ENCODE measurements around the gene C10orf95.
A peak's percentile ranks its signal among the peaks of the same experiment; 100 is the strongest.

C10orf95 gene

DNA sequence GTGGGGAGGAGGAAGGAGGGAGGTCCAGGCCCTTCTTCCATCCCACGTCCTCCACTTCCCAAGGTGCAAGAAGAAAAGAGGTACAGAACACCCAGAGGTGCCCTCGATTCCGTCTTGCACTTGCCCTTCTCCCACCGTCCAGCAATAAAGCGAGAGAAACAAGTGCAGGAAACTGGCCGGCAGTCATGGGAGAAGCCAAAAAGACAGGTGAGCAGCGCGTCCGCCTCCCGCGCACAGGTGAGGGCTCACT lies 1.3 kb downstream of the C10orf95 start:
- peak overlapping the region; percentile 78 for H3K4me2 ChIP-seq (ENCODE audit: low read depth, low read length, poor library complexity, severe bottlenecking)
- H3F3A ChIP-seq (ENCODE audit: low read depth): no peaks in the 10 kb centered on the region
- no peaks in the 10 kb centered on the region for H3K27me3 ChIP-seq (ENCODE audit: insufficient read depth, low read length, poor library complexity, severe bottlenecking)
- H3K9me3 ChIP-seq (ENCODE audit: insufficient read depth, low read depth, low read length): no peaks in the 10 kb centered on the region
- H4K20me1 ChIP-seq (ENCODE audit: insufficient read depth, low read length, poor library complexity, severe bottlenecking): peaks cover 12% of the 10 kb centered on the region
- no peaks in the 10 kb centered on the region; the same call in 1 of the 2 replicates for H3K36me3 ChIP-seq (ENCODE audit: insufficient read depth, low read length)
- no peak for TF ChIP-seq EZH2phosphoT487 (IDR thresholded peaks at IDR 0.05; ENCODE audit: borderline replicate concordance)
- TF ChIP-seq, protein P1, sequence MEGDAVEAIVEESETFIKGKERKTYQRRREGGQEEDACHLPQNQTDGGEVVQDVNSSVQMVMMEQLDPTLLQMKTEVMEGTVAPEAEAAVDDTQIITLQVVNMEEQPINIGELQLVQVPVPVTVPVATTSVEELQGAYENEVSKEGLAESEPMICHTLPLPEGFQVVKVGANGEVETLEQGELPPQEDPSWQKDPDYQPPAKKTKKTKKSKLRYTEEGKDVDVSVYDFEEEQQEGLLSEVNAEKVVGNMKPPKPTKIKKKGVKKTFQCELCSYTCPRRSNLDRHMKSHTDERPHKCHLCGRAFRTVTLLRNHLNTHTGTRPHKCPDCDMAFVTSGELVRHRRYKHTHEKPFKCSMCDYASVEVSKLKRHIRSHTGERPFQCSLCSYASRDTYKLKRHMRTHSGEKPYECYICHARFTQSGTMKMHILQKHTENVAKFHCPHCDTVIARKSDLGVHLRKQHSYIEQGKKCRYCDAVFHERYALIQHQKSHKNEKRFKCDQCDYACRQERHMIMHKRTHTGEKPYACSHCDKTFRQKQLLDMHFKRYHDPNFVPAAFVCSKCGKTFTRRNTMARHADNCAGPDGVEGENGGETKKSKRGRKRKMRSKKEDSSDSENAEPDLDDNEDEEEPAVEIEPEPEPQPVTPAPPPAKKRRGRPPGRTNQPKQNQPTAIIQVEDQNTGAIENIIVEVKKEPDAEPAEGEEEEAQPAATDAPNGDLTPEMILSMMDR (conservative IDR thresholded peaks at IDR 0.05; ENCODE audit: low read length): no peak
- peak overlapping the region; percentile 89 for H3K4me3 ChIP-seq (ENCODE audit: low read length, poor library complexity, severe bottlenecking)
- no peaks in the 10 kb centered on the region for H3K9me2 ChIP-seq (replicated peaks; ENCODE audit: low read depth, low read length)
- peaks cover 32% of the 10 kb centered on the region for H3K79me2 ChIP-seq (ENCODE audit: insufficient read depth, low read length)
- H3K4me1 ChIP-seq (ENCODE audit: insufficient read depth, low read length, poor library complexity, severe bottlenecking): peaks cover 24% of the 10 kb centered on the region
- peak overlapping the region; percentile 98 for H3K9ac ChIP-seq (ENCODE audit: low read depth, low read length, poor library complexity, severe bottlenecking)
- H2AFZ ChIP-seq (ENCODE audit: low read length): peak overlapping the region; percentile 82

DNA sequence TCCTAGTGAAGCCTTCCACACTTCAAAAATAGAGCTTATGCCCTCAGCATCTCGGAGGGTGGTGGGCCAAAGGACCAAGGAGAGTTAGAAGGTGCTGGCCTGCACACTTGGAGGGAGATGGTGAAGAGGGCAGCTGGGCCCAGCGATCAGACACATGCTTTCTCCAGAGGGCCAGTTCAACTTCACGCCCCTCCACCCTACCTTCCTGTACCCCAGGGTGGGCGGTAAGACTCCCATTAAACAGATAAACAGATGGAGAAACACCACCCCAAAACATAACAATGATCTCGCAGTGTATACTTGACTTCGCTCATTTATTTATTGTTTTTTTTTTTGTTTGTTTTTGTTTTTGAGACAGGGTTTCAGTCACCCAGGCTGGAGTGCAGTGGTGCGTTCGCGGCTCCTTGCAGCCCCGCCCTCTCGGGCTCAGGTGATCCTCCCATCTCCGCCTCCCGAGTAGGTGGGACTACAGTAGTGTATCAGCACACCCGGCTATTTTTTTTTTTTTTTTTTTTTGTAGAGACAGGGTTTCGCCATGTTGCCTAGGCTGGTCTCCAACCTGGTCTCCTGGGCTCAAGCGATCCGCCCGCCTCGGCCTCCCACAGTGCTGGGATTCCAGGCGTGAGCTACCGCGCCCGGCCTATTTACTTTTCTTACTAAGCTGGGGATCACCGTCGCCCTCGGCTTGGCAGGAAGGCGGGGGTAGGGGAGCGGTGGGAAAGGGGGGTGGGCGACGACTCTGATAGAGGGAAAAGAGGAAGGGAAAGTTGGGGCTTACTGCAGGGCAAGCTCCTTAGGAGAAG lies 1.8 kb downstream of the C10orf95 start:
- H4K20me1 ChIP-seq (ENCODE audit: insufficient read depth, low read length, poor library complexity, severe bottlenecking): peaks cover 12% of the 10 kb centered on the region
- H3K9me2 ChIP-seq (replicated peaks; ENCODE audit: low read depth, low read length): no peaks in the 10 kb centered on the region
- H3F3A ChIP-seq (ENCODE audit: low read depth): no peaks in the 10 kb centered on the region
- H3K27me3 ChIP-seq (ENCODE audit: insufficient read depth, low read length, poor library complexity, severe bottlenecking): no peaks in the 10 kb centered on the region
- TF ChIP-seq EZH2phosphoT487 (IDR thresholded peaks at IDR 0.05; ENCODE audit: borderline replicate concordance): no peak
- TF ChIP-seq, protein P1 (conservative IDR thresholded peaks at IDR 0.05; ENCODE audit: low read length): no peak
- H3K9ac ChIP-seq (ENCODE audit: low read depth, low read length, poor library complexity, severe bottlenecking): peak overlapping the region; percentile 98
- peak overlapping the region; percentile 78 for H3K4me2 ChIP-seq (ENCODE audit: low read depth, low read length, poor library complexity, severe bottlenecking)
- H3K4me3 ChIP-seq (ENCODE audit: low read length, poor library complexity, severe bottlenecking): peak overlapping the region; percentile 89
- H3K79me2 ChIP-seq (ENCODE audit: insufficient read depth, low read length): peaks cover 32% of the 10 kb centered on the region
- peaks cover 24% of the 10 kb centered on the region for H3K4me1 ChIP-seq (ENCODE audit: insufficient read depth, low read length, poor library complexity, severe bottlenecking)
- H3K36me3 ChIP-seq (ENCODE audit: insufficient read depth, low read length): no peaks in the 10 kb centered on the region; the same call in 1 of the 2 replicates
- peak overlapping the region; percentile 82 for H2AFZ ChIP-seq (ENCODE audit: low read length)
- H3K9me3 ChIP-seq (ENCODE audit: insufficient read depth, low read depth, low read length): no peaks in the 10 kb centered on the region

DNA sequence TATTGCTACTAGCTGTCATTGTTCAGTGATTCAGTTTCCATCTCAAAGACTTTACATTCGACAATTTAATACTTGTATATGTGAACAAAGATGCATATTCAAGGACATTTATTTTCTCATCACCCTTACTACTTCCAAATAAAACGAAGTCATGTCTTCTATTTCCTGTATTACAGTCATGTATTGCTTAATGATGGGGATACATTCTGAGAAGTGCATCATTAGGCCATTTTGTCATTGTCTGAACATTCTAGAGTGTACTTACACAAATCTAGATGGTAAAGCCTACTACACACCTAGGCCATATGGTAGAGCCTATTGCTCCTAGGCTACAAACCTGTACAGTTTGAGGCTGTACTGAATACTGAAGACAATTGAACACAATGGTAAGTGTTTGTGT lies 6.5 kb downstream of the C10orf95 start:
- Histone ChIP-seq H3K4me2 (ENCODE audit: low read depth, low read length, poor library complexity, severe bottlenecking) (no peak overlapping the region), H3F3A (ENCODE audit: low read depth) (no peaks in the 10 kb centered on the region), H2AFZ (ENCODE audit: low read length) (no peak overlapping the region), H3K9me2 (replicated peaks; ENCODE audit: low read depth, low read length) (no peaks in the 10 kb centered on the region), H3K9ac (ENCODE audit: low read depth, low read length, poor library complexity, severe bottlenecking) (no peak overlapping the region), H3K27me3 (ENCODE audit: insufficient read depth, low read length, poor library complexity, severe bottlenecking) (no peaks in the 10 kb centered on the region), H3K79me2 (ENCODE audit: insufficient read depth, low read length) (peaks cover 2% of the 10 kb centered on the region), H3K36me3 (ENCODE audit: insufficient read depth, low read length) (no peaks in the 10 kb centered on the region), H4K20me1 (ENCODE audit: insufficient read depth, low read length, poor library complexity, severe bottlenecking) (no peaks in the 10 kb centered on the region), H3K4me3 (ENCODE audit: low read length, poor library complexity, severe bottlenecking) (no peak overlapping the region), H3K9me3 (ENCODE audit: insufficient read depth, low read depth, low read length) (no peaks in the 10 kb centered on the region), H3K4me1 (ENCODE audit: insufficient read depth, low read length, poor library complexity, severe bottlenecking) (peaks cover 7% of the 10 kb centered on the region)
- no peak for TF ChIP-seq EZH2phosphoT487 (IDR thresholded peaks at IDR 0.05; ENCODE audit: borderline replicate concordance)
- TF ChIP-seq, protein P1 (conservative IDR thresholded peaks at IDR 0.05; ENCODE audit: low read length): no peak
